ENCODE measurements around the gene GOLGA6B.
"Not testable (repeated sequence)": the region's sequence is repeated elsewhere in the genome, so short reads cannot be mapped to it uniquely, and the experiment has no call there.

GOLGA6B gene, protein sequence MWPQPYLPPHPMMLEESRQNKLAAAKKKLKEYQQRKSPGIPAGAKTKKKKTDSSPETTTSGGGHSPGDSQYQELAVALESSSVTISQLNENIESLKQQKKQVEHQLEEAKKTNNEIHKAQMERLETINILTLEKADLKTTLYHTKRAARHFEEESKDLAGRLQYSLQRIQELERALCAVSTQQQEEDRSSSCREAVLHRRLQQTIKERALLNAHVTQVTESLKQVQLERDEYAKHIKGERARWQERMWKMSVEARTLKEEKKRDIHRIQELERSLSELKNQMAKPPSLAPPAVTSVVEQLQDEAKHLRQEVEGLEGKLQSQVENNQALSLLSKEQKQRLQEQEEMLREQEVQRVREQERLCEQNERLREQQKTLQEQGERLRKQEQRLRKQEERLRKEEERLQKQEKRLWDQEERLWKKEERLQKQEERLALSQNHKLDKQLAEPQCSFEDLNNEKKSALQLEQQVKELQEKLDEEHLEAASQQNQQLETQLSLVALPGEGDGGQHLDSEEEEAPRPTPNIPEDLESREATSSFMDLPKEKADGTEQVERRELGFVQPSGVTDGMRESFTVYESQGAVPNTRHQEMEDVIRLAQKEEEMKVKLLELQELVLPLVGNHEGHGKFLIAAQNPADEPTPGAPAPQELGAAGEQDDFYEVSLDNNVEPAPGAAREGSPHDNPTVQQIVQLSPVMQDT

DNA sequence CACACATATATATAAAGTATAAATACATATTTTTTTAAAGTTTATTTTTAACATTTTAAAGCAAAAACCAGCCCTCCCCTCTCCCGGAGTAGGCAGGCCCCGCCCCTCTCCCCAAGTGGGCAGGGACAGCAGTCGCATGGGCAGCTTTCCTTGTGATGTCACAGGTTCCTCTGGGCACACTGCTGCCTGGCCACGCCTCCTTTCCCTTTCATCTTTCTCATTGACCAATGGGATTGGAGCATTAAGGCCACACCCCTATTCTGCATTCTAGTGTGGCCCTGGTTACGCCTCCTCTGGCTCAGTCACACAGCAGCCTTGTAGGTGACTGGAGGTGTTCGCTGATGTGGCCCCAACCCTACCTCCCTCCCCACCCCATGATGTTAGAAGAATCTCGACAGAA, at the start of gene GOLGA6B:
Gene GOLGA6B (plus strand): TSS at position 301 of the 400 bp plus-strand sequence. CDS start 41 bp downstream, at position 342.
- not testable (repeated sequence) for DNase-seq

DNA sequence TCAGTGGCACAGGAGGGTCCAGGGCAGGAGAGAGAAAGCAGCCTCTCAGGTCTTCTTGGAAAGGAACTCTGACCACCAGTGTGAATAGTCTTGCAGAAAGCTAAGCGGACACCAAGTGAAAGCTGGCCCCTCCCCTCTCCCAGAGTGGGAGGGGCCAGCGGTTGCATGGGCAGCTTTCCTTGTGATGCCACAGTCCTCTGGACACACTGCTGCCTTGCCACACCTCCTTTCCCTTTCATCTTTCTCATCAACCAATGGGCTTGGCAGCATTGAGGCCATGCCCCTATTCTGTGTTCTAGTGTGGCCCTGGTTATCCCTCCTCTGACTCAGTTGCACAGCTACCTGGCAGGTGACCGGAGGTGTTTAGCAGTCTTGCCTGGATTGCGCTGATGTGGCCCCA, 49.7 kb upstream of the GOLGA6B start:
- no peak for DNase-seq

DNA sequence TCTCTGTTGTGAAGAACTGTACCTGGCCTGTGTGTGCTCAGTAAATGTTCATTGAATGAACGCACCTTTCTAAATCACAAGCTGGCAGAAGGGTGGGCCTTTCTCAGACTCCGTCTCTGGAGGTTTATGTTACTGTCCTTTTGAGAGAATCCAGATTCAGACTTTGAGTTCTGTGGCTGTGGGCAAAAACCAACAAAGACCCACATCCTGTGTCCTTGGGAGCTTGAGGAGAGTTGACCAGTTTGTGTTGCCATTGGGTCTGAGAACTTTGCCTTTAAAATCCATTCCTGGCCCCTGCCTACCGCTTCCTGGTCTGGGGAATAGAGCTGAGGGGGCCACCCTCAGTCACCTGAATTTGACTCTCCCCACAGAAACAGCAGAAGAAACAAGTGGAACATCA, 46.4 kb upstream of the GOLGA6B start:
- not testable (repeated sequence) for DNase-seq

DNA sequence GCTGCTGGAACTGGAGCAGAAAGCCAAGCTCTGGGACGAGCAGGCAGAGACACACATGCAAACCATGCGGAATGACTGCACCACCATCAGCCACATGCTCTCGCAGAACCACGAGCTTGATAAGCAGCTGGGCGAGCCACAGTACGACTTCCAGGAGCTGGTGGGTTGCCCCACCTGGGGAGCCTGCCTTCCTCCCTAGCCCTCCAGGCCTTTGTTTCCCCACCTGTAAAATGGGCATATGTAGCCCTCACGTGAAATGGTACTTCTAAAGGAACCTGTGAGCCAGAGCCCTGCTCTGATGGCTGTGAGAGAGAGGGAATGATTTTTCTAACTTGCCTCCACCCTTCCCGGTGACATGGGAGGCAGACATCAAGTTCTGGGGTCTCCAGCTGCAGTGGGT, 44.6 kb upstream of the GOLGA6B start:
- DNase-seq, result no peak

DNA sequence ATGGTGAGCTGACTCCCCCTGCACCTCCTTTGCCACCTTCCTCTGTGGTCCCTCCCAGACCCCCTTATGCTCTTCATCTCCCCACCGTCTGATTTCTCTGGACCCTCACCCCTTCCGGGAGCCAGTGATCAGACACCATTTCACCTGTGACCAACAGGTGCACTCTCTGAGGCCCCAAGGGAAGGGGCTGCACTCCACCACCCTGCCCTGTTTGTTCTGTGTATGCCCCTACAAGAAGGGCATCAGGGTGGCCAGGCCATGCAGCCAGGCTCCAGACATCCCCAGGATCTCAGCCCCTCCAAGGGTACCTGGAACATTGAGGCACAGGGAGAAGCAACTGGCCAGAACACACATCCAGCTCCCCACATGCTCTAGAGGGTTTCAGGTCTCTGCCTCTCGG, 42.2 kb upstream of the GOLGA6B start:
- not testable (repeated sequence) for DNase-seq

DNA sequence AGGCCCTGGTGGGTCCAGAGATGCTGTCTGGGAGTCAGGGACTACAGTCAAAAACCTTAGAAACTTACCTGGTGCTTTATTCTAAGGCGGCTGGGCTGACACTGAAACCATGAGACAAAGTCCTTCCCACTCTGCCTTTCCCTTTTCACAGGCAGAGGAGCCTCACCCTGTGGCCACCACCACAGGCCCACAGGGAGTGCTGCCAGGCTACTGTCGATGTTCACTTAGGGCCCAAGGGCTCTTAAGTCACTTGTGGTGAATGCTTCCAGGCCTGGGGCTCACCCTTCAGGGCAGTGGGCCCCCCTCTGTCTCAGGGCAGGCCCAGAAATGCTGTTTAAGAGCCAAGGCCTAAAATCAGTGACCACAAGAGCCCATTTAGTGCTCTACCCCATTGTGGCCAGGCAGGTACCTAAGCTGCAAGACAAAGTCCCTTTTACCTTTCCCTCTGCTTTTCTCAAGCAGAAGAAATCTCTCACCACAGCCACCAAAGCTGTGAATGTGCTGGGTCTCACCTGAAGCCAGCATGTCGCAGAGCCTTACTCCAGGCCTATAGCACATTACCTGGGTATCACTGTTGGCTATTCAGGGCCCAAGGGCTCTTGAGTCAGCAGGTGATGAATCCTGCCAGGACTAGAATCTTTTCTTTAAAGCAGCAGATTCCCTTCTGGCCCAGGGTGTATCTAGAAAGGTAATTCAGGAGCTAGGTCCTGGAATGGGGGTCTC, 39.5 kb upstream of the GOLGA6B start:
- DNase-seq, result no peak

DNA sequence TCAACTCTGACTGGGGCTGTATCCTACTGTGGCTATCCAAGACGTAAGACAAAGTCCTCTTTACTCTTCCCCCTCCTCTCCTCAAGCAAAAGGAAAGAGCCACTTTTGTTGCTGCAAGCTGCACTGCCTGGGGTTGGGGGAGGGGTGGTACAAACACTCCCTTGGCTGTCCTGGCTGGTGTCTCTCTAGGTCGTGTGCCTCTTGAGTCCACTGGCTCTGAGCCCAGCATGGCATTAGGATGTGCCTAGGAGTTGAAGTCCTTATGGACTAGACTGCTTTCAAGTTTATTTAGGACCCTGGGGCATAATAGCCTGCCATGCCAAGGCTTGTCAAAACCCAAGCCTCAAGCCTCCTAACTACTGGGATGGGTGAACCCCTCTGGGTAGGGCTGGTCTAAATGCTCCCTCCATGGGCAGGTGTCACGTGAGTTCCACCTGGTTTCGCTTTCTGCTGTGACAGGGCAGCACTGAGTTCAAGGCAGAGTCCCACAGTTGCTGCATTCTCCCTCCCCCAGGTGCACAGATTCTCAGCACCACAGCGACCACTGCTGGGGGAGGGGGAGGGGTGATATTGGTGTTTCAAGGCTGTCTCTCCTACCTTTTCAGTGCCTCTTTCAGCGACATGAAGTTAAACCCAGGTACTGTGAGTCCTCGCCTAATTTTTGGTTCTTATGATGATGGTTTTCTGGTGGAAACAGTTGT, 38.8 kb upstream of the GOLGA6B start:
- DNase-seq, result not testable (repeated sequence)

DNA sequence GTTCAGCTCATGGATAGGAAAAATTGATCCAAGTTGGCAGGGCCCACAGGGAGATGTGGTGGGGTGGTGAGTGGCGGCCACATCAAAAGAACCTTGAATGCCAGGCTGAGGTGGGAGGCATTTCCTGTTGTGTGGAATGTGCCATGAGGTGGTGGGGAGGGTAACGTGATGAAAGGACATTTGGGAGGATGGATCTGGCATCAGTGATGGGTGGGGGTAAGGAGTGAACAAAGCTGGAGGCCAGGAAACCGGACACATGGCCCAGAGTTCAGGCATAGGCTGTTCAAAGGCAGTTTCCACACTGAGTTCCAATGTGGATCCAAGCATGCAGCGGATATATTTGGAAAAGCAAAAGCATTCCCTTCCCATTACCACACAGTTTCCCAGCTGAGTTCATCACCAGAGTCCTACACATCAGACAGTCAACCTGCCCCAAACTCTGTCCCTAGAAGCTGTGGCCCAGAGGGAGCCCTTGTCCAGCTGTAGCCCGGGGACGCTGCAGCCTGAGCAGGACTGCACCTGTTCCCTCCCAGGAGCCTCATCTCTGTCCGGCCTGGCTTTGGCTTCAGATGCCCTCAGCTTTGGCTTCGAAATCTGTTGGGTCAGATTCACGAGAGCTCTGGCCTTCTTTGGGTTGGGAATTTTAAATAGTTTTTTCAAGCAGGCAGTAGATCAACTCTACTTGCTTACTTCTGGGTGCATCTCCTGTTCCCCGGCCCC, 37.8 kb upstream of the GOLGA6B start:
- no peak for DNase-seq

DNA sequence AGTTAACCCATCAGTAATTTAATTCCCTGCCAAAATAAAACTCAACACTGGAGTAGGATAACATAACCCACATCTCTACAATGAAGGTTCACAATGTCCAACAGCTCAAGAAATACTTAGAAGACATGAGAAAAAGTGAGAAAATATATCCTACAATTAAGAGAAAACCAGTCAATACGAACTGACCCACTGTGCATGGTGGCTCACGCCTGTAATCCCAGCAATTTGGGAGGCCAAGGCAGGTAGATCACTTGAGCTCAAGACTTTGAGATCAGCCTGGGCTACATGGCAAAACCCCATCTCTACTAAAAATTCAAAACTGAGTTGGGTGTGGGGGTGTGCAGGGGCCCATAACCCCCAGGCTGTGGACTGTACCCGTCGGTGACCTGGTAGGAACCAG, 30.6 kb upstream of the GOLGA6B start:
- not testable (repeated sequence) for DNase-seq

DNA sequence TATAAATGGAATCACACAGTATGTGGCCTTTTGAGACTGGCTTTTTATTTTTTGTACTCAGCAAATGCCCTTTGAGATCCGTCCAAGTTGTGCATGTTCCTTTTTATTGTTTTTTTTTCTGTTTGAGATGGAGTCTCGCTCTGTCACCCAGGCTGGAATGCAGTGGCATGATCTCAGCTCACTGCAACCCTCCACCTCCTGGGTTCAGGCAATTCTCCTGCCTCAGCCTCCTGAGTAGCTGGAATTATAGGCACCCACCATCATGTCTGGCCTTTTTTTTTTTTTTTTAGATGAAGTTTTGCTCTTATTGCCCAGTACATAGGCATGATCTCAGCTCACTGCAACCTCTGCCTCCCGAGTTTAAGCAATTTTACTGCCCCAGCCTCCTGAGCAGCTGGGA, 28.3 kb upstream of the GOLGA6B start:
- DNase-seq, result not testable (repeated sequence)

DNA sequence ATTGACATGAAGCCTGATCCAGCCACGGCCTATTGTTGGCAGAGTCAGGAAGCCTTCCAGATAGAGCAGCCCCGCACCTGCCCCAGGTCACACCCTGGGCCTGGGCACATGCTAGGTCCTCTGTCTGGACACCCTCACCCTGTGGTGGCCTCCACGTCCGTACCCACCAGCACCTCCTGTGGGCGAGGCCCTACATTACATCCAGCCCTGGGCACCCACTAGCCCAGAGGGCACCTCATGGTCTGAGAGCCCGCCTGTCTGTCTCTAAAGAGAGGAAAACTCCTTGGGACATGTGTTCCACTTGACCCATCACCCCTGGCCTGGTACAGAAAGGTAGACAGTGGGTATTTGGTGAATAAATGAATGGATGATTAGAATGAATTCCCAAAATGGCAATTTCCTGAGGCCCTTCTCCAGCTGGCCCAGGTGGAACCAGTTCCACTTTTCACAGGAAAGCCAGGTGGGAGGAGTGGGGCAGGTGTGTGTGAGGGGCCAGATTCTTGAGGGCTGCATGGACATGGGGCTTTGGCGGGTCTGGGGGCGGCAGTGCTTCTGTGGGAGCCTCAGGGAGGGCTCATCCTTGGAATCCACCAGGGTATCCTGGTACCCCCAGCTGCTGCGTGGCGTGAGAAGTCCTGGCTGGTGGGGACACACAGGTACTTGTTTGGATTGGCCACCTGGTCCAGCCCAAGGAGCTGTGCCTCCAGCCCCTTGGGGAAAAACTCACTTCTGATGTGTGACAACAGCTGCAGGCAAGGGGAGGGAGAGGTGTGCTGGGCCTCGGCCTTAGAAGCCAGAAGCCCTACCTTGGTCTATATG, 26.0 kb upstream of the GOLGA6B start:
- DNase-seq, result not testable (repeated sequence)

DNA sequence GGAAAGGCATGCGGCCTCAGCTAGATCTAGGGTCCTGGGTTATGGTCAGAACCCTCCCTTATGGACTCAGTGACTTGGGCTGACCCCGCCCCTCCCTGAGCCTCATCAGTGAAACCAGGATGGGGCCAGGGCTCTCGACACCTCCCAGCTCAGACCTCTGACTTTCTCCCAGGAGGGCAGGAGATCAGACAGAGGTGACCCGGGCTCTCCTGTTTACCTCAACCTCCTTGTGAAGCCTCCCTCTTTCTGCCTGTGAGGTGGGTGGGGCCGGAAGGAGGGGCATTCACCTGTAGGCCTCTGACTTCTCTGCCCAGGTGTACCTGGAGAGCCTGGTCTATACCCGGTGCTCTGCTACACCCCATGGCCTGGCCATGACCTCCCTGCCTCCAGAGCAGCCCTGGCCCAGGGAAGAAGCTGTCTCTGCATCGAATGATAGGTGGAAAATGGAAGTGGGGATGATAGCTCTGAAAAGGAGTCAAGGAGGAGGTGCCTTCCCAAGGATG, 25.4 kb upstream of the GOLGA6B start:
- not testable (repeated sequence) for DNase-seq

DNA sequence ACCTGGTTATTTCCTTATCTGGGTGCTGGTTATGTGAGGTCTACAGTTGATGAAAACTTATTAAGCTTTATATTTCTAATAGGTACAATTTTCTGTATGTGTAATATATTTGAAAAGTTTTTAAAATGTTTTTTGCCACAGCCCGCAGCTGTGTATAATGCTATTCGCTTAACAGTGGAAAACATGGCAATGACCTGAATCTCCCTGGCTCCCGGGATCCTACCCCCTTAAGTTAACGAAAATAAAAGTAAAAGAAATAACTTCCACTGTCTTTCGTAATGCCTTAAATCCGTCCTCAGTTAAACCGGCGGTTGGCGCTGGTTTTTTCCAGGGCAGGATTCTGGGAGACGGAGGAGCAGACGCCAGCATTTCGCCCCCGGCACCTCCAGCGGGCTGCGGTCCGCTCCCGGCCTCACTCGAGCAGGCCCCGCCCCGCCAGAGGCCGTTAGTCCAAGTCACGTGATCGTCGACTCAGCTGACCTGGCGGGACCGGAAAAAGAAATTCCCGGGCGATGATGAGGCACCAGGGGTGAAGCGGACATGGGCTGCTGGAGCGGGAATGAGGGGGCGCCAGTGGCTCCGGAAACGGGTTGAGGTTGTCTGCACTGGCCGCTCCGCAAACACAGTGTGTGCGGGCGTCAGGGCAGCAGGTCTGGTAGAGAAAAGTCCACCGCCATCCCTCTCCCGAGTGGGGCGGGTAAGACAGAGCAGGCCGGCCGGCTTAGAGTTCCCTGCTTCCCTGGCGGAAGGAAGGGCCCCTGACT, 17.8 kb upstream of the GOLGA6B start:
- not testable (repeated sequence) for DNase-seq

DNA sequence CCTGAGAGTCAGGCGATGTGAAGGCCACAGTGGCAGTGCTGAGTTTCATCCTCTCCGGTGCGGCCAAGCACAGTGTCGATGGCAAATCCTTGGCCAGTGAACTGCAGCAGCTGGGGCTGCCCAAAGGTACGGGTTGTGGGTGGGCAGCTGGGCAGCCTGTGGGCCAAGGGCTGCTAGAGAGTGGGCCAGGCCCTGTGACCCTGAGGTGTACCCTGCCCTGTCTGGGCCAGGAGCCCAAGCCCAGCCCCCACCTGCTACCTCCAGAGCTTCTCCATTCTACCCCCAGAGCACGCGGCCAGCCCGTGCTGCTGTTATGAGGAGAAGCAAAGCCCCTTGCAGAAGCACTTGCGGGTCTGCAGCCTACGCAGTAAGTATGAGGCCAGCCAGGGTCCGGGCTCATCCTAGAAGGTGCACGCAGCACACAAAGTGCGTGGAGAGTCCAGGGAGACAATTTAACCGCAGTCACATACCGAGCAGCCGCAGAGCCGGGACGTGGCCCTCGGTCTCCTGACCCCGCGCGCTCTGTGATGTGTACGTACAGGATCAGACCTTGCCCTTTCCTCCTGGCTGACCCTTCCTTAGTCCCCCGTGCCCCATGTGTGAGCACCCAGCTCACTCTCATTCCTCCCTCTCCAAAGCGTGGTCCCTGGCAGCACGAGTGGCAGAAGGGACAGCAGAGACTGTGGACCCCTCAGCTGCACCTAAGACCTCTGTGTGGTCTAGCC, 14.6 kb upstream of the GOLGA6B start:
- DNase-seq, result not testable (repeated sequence)

DNA sequence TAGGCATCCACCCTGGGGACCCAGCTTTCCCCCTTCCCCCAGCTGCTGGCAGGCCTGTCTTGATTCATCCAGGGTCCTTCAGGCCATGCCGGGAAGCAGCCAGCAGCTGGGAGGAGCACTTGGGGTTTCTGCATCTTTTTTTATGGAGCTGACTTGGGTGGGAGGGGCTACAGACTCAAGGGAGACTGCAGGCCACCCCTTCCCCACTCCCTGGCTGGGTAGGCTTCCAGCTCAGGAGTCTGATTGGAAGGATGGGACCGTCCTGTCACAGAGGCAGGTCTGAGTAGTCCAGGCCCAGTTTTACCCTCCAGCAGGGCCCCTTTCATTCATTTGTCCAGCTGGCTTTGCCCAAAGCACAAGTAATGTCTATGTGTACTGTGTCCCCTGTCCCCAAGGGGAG, 12.2 kb upstream of the GOLGA6B start:
- not testable (repeated sequence) for DNase-seq

DNA sequence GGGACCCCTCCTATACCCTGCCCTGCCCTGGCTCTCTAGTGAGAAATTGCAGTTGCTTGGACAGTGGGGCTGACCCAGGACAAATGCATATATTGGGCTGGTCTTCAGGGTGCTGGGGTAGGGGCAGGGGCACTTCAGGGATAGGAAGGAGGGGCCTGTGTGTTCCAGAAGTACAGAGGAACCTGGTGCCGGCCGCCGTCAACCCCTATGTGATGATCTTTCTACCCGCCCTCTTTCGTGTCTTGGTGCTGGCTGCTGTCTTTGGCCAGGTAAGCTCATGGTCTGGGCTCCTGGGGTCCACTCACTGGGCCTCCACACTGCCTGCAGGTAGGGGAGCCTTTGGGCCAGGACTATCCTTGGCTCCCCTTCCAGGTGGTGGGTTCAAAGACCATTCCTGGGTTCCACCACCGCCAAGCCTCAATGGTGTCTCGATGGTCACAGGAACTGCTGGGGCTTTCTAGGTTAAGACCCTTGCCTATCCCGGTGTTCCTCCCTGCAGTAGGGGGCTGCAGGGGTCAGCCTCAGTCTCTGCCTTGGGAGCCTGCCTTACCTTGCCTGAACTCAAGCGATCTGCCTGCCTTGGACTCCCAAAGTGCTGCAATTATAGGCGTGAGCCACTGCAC, 5.8 kb upstream of the GOLGA6B start:
- not testable (repeated sequence) for DNase-seq

DNA sequence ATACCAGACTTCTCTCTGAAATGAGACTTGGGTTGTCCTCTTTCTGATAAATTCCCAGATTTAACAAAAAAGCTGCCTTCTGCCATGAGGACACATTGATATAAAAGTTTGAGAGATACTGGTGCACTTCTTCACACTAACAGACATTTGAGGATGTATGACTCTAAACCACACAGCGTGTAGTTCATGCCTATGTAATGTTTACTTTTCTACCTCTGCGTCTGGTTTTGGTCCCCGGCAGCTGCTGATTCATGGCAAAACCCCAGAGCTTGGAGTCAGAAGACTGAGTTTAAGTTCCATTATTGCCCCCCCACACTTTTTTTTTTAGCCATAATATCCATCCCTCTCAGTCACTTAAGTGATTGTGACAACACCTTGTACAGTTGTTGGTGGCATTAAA, 1.5 kb downstream of the GOLGA6B start:
- not testable (repeated sequence) for DNase-seq

DNA sequence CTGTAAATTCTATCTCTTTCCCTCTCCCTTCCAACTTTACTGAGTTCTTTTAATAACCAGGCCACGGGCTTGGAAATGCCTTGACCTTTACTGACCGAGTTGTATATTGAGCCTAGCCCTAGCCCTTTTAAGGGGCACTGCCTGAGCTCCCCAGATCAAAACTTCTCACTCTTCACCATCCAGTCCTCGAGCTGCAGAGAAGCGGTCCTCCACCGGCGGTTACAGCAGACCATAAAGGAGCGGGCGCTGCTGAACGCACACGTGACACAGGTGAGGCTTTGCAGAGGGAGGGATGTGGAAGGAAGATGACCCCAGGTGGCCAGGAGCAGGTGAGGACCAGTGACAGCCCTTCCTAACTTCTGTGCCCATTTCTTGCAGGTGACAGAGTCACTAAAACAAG, 6.6 kb downstream of the GOLGA6B start:
- DNase-seq, result not testable (repeated sequence)

DNA sequence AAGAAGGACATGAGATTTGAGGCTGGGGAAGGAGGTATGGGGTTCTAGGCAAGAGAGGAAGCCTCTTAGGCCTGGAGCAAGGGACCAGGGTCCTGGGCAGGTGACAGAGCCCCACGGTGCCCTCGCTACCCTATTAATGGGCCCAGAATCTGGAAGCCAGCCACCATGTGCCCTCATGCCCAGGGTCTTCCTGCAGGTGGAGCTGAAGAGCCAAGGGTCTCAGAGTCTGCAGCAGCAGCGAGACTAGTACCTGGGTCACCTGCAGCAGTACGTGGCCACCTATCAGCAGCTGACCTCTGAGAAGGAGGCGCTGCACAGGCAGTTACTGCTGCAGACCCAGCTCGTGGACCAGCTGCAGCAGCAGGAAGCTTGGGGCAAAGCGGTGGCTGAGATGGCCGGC, 9.4 kb downstream of the GOLGA6B start:
- DNase-seq, result not testable (repeated sequence)
